ENCODE data around the gene TTI1.

The TTI1 gene

GRCh38 chr20:38079353-38079752 lies 46.1 kb upstream of the TTI1 start:
- TF ChIP-seq CREB1 (IDR thresholded peaks at IDR 0.05; ENCODE audit: low read depth) (no peak), TCF12 (IDR thresholded peaks at IDR 0.05; ENCODE audit: low read depth) (no peak), NFIC (IDR thresholded peaks at IDR 0.05) (no peak), RAD21 (IDR thresholded peaks at IDR 0.05; ENCODE audit: low read depth) (no peak), REST (IDR thresholded peaks at IDR 0.05; ENCODE audit: low read depth) (no peak), TAF1 (IDR thresholded peaks at IDR 0.05; ENCODE audit: low read depth) (no peak), EP300 (IDR thresholded peaks at IDR 0.05; ENCODE audit: borderline replicate concordance) (no peak), FOXM1 (IDR thresholded peaks at IDR 0.05; ENCODE audit: borderline replicate concordance, low read depth) (no peak), CEBPB (IDR thresholded peaks at IDR 0.05) (no peak), MAX (IDR thresholded peaks at IDR 0.05) (no peak), TEAD4 (IDR thresholded peaks at IDR 0.05) (no peak), EGR1 (IDR thresholded peaks at IDR 0.05) (no peak), ZBTB7A (IDR thresholded peaks at IDR 0.05; ENCODE audit: low read depth) (no peak), YY1 (IDR thresholded peaks at IDR 0.05; ENCODE audit: low read depth) (no peak)
- TF ChIP-seq, protein P1, sequence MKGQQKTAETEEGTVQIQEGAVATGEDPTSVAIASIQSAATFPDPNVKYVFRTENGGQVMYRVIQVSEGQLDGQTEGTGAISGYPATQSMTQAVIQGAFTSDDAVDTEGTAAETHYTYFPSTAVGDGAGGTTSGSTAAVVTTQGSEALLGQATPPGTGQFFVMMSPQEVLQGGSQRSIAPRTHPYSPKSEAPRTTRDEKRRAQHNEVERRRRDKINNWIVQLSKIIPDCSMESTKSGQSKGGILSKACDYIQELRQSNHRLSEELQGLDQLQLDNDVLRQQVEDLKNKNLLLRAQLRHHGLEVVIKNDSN (IDR thresholded peaks at IDR 0.05), result no peak

DNA sequence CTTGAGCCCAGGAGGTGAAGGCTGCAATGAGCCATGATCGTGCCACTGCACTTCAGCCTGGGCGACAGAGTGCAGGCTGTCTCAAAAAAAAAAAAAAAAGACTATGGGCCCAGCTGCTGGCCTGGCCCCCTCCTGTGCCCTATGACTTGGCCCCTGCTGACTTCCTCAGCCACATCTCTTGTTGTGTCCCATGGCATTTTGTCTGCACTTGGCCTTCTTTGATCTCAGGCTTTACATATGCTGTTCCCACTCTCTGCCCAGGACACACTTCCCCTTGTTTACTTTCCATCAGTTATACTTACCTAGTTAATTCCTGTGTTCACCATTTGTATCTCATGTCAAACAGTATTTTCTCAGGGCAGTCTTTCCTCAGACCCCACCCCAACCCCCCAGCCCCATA lies 44.8 kb upstream of the TTI1 start:
- TF ChIP-seq TCF12 (IDR thresholded peaks at IDR 0.05; ENCODE audit: low read depth) (no peak), YY1 (IDR thresholded peaks at IDR 0.05; ENCODE audit: low read depth) (no peak), ZBTB7A (IDR thresholded peaks at IDR 0.05; ENCODE audit: low read depth) (no peak), CEBPB (IDR thresholded peaks at IDR 0.05) (no peak), TEAD4 (IDR thresholded peaks at IDR 0.05) (no peak), TAF1 (IDR thresholded peaks at IDR 0.05; ENCODE audit: low read depth) (no peak), MAX (IDR thresholded peaks at IDR 0.05) (no peak), REST (IDR thresholded peaks at IDR 0.05; ENCODE audit: low read depth) (no peak), CREB1 (IDR thresholded peaks at IDR 0.05; ENCODE audit: low read depth) (no peak), EP300 (IDR thresholded peaks at IDR 0.05; ENCODE audit: borderline replicate concordance) (no peak), FOXM1 (IDR thresholded peaks at IDR 0.05; ENCODE audit: borderline replicate concordance, low read depth) (no peak), EGR1 (IDR thresholded peaks at IDR 0.05) (no peak), NFIC (IDR thresholded peaks at IDR 0.05) (no peak), RAD21 (IDR thresholded peaks at IDR 0.05; ENCODE audit: low read depth) (no peak)
- TF ChIP-seq, protein P1 (IDR thresholded peaks at IDR 0.05), result no peak

DNA sequence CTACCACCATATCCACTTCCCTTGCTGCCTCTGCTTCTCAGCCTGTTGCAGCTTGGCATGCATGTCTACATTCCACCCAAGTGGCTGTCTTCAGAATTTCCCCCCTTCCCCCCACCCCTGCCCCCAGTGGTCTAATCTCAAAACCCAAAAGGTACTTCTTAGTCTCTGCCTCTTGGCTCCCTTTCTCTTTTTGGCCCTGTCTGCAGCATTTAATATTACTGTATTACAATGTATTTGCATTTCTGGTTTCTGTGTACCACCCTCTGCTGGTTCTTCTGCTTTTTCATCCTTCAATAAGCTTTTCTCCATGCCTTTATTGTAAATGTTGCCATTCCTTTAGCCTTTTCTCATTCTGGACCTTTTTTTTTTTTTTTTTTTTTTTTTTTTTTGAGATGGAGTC lies 43.3 kb upstream of the TTI1 start:
- no peak for TF ChIP-seq CEBPB (IDR thresholded peaks at IDR 0.05)
- TF ChIP-seq EGR1 (IDR thresholded peaks at IDR 0.05), result no peak
- no peak for TF ChIP-seq TCF12 (IDR thresholded peaks at IDR 0.05; ENCODE audit: low read depth)
- no peak for TF ChIP-seq NFIC (IDR thresholded peaks at IDR 0.05)
- TF ChIP-seq YY1 (IDR thresholded peaks at IDR 0.05; ENCODE audit: low read depth), result no peak
- TF ChIP-seq MAX (IDR thresholded peaks at IDR 0.05), result no peak
- TF ChIP-seq TAF1 (IDR thresholded peaks at IDR 0.05; ENCODE audit: low read depth), result no peak
- no peak for TF ChIP-seq TEAD4 (IDR thresholded peaks at IDR 0.05)
- TF ChIP-seq ZBTB7A (IDR thresholded peaks at IDR 0.05; ENCODE audit: low read depth), result no peak
- no peak for TF ChIP-seq RAD21 (IDR thresholded peaks at IDR 0.05; ENCODE audit: low read depth)
- TF ChIP-seq FOXM1 (IDR thresholded peaks at IDR 0.05; ENCODE audit: borderline replicate concordance, low read depth), result no peak
- no peak for TF ChIP-seq EP300 (IDR thresholded peaks at IDR 0.05; ENCODE audit: borderline replicate concordance)
- TF ChIP-seq REST (IDR thresholded peaks at IDR 0.05; ENCODE audit: low read depth), result no peak
- TF ChIP-seq CREB1 (IDR thresholded peaks at IDR 0.05; ENCODE audit: low read depth), result no peak
- TF ChIP-seq, protein P1 (IDR thresholded peaks at IDR 0.05), result no peak

Data from Ishikawa (cell line).